ENCODE results near the gene STRBP. TPM values are rescaled to one million over a fixed set of nuclear protein-coding genes. Genes with fewer than 3 reads are reported as not detected.

STRBP gene
- total and polyA plus RNA-seq, 4 experiments from 2014 or later = 17.5 to 23.8 (median 21.3) TPM

DNA sequence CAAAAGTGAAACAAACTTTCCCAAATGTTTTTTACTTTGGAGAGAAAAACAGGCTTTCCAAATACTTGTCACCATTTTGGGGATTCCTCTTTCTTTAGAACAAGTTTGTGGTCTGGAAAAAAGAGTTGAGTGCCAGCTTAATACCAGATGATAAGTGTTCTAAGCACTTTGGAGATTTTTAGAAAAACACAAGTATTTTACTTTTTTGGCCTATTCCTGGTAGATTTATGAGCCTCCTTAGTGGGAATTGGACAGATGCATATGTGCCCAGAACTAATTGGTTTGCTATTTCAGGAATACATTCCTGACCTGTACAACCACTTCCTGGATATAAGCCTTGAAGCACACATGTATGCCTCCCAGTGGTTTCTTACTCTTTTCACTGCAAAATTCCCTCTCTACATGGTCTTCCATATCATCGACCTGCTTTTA, 194.4 kb downstream of the STRBP start:
- Histone ChIP-seq H3K27me3 (ENCODE audit: insufficient read depth, low read length) (no peaks in the 10 kb centered on the region), H3K9me3 (ENCODE audit: control insufficient read depth in 1 of 2, low read length in 2 of 2) (no peaks in the 10 kb centered on the region), H3K4me1 (ENCODE audit: insufficient read depth, low read length) (no peaks in the 10 kb centered on the region), H3K36me3 (ENCODE audit: insufficient read depth, low read length) (no peaks in the 10 kb centered on the region), H3K4me3 (ENCODE audit: low read length in 2 of 2) (no peak overlapping the region), H3K27ac (ENCODE audit: low read depth, low read length) (no peak overlapping the region)
- CTCF ChIA-PET (ENCODE audit: partially characterized antibody) = interaction anchor here (1.7 kb wide), 1 partner anchor 276 kb away, joined by 5 read pairs; no protein-coding TSS in a partner anchor
- H3K9me3 Mint-ChIP-seq = no peaks in the 10 kb centered on the region
- H3K4me1 Mint-ChIP-seq = peaks cover 0 to 4% (median 0%) of the 10 kb centered on the region in 4 donors
- H3K4me3 Mint-ChIP-seq = no peak overlapping the region
- H3K27ac Mint-ChIP-seq = no peak overlapping the region
- intact Hi-C loops (cut with micrococcal nuclease) = no loop called here
- H3K36me3 Mint-ChIP-seq = peaks cover 37 to 76% of the 10 kb centered on the region in 2 donors
- H3K27me3 Mint-ChIP-seq = no peaks in the 10 kb centered on the region
- POLR2A ChIA-PET (ENCODE audit: partially characterized antibody) = no interaction called here
- no peak for DNase-seq

DNA sequence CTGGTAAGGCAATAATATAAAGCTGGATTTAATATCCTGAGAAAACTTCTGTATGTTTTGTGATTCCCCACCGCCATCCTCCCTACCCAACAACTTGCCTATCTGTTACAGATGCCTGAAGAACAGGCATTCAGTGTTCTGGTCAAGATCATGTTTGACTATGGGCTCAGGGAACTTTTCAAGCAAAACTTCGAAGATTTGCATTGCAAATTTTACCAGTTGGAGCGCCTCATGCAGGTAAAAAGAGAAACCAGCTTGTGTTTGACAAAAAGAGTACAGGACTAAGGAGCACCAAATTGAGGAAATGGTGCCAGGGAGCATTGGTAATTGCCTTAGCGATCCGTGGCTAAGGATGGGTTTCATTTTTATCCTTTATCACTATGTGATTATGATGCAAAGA, 194.9 kb downstream of the STRBP start:
- Histone ChIP-seq H3K27ac (ENCODE audit: low read depth, low read length) (no peak overlapping the region), H3K36me3 (ENCODE audit: insufficient read depth, low read length) (no peaks in the 10 kb centered on the region), H3K4me1 (ENCODE audit: insufficient read depth, low read length) (no peaks in the 10 kb centered on the region), H3K9me3 (ENCODE audit: control insufficient read depth in 1 of 2, low read length in 2 of 2) (no peaks in the 10 kb centered on the region), H3K4me3 (ENCODE audit: low read length in 2 of 2) (no peak overlapping the region), H3K27me3 (ENCODE audit: insufficient read depth, low read length) (no peaks in the 10 kb centered on the region)
- CTCF ChIA-PET (ENCODE audit: partially characterized antibody) = interaction anchor here (1.7 kb wide), 1 partner anchor 276 kb away, joined by 5 read pairs; no protein-coding TSS in a partner anchor
- H3K9me3 Mint-ChIP-seq = no peaks in the 10 kb centered on the region
- H3K36me3 Mint-ChIP-seq = peaks cover 37 to 75% of the 10 kb centered on the region in 2 donors
- peak overlapping the region in 1 of 7 donors; percentile 61 for H3K27ac Mint-ChIP-seq
- H3K27me3 Mint-ChIP-seq = no peaks in the 10 kb centered on the region
- no peak for DNase-seq
- peaks cover 0 to 4% (median 0%) of the 10 kb centered on the region in 4 donors for H3K4me1 Mint-ChIP-seq
- POLR2A ChIA-PET (ENCODE audit: partially characterized antibody) = no interaction called here
- intact Hi-C loops (cut with micrococcal nuclease) = no loop called here
- H3K4me3 Mint-ChIP-seq = no peak overlapping the region

DNA sequence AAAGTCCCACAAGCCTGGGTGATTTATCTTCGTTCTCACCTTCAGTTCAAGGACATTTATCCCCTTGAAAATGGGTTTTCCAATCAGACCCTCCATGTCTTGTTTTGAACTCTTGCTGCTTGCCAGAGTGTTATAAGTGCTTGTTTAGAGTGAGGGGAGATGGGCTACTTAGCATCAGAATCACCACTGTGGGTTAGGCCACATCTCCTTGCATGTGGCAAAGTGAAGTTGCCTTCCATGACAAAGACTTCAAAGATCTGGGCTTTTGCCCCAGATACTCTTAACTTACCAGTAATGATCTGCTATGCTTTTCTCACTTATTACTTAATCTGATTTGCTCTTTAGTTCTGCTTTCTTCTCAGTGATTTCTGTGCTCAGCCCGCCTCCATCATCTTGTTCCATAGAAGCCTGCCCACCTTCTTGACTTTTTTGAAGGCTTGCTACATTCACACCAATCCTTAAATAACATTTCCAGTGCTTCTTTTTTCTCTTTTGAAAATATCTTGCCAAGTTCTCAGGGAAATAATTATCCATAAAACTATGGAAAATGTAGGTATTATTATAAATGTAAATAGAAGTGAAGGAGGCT, 195.9 kb downstream of the STRBP start:
- Histone ChIP-seq H3K9me3 (ENCODE audit: control insufficient read depth in 1 of 2, low read length in 2 of 2) (no peaks in the 10 kb centered on the region), H3K4me3 (ENCODE audit: low read length in 2 of 2) (no peak overlapping the region), H3K36me3 (ENCODE audit: insufficient read depth, low read length) (no peaks in the 10 kb centered on the region), H3K27ac (ENCODE audit: low read depth, low read length) (no peak overlapping the region), H3K27me3 (ENCODE audit: insufficient read depth, low read length) (no peaks in the 10 kb centered on the region), H3K4me1 (ENCODE audit: insufficient read depth, low read length) (no peaks in the 10 kb centered on the region)
- H3K4me3 Mint-ChIP-seq = no peak overlapping the region
- intact Hi-C loops (cut with micrococcal nuclease) = no loop called here
- ChIA-PET POLR2A (ENCODE audit: partially characterized antibody) (no interaction called here), CTCF (ENCODE audit: partially characterized antibody) (interaction anchor here (1.7 kb wide), 1 partner anchor 277 kb away, joined by 5 read pairs; no protein-coding TSS in a partner anchor)
- H3K4me1 Mint-ChIP-seq = peaks cover 0 to 4% (median 0%) of the 10 kb centered on the region in 4 donors
- H3K9me3 Mint-ChIP-seq = no peaks in the 10 kb centered on the region
- H3K27me3 Mint-ChIP-seq = no peaks in the 10 kb centered on the region
- no peak for DNase-seq
- H3K27ac Mint-ChIP-seq = peak overlapping the region in 3 of 7 donors; percentile 16 to 47 (median 44)
- peaks cover 40 to 69% of the 10 kb centered on the region in 2 donors for H3K36me3 Mint-ChIP-seq

Other genes with a start within 250 kb of the STRBP start
- 1 to 10 TPM; 1.0 to 2.3 TPM for gene GPR21, start 234.9 kb downstream of the STRBP start, total RNA-seq
- not detected for gene GPR21, start 234.9 kb downstream of the STRBP start, polyA plus RNA-seq
- not detected for gene CRB2, start 87.6 kb upstream of the STRBP start, total RNA-seq
- not detected for gene CRB2, start 87.6 kb upstream of the STRBP start, polyA plus RNA-seq

Measured in CD4-positive, alpha-beta memory T cell (primary cell).